SK-N-MC (cell line): ENCODE measurements around the gene LHFPL3.

Source experiments
- EZH2 ChIP-seq: fragments of 200-600 bp; sonication (generic); IDR thresholded peaks from one replicate; pipeline ENCODE4 v1.6.1; 2017; ENCODE audit warnings: antibody characterized with exemption
- POLR2AphosphoS5 ChIP-seq: IDR thresholded peaks from 2 replicates; pipeline ENCODE4 v1.6.1; 2012; ENCODE audit warnings: mild to moderate bottlenecking, low read depth, low read length, borderline replicate concordance

- TF ChIP-seq EZH2 (no peak), POLR2AphosphoS5 (no peak)
Observed at GRCh38 chr7:104883248-104883717, 554.9 kb downstream of the LHFPL3 start.
